Renal cortical epithelial cell (primary cell): Measurements from ENCODE around the gene PPM1M. TPM values are rescaled to one million over a fixed set of nuclear protein-coding genes. Genes with fewer than 3 reads are reported as not detected.
"Not testable (repeated sequence)": the region's sequence is repeated elsewhere in the genome, so short reads cannot be mapped to it uniquely, and the experiment has no call there.

ENCODE experiments used
- DNase-seq: peaks from one replicate; pipeline ENCODE4 v3.0.0-alpha.2; 2011; ENCODE audit warnings: low read depth
- total RNA-seq: library from RNA; depleted of rRNA; stranded (reverse); fragments of >200 nt; gene quantifications from 2 replicates; pipeline ENCODE4 v1.2.3, GENCODE V29; 2014

PPM1M gene
- total RNA-seq, 1 donor from 2014 or later = 18.3 TPM

DNA sequence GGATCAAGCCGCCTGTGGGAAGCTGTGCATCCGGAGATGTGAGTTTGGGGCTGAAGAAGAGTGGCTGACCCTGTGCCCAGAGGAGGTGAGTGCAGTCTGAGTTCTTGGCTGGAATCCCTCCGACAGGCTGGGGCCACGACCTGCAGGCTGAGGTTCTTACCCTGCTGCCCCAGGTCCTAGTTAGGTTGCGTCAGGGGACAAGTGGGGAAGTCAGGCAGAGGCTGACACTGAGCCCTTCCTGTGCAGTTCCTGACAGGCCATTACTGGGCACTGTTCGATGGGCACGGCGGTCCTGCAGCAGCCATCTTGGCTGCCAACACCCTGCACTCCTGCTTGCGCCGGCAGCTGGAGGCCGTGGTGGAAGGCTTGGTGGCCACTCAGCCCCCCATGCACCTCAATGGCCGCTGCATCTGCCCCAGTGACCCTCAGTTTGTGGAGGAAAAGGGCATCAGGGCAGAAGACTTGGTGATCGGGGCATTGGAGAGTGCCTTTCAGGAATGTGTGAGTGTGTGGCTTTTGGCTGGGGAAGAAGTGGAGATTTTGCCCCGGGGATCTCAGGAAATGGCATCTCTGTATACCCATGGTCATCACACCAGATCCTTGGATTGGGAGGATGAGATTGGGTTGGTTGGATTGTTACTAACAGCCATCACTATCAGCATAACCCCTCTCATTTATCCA, 1.3 kb downstream of the PPM1M start:
- DNase-seq = no peak

DNA sequence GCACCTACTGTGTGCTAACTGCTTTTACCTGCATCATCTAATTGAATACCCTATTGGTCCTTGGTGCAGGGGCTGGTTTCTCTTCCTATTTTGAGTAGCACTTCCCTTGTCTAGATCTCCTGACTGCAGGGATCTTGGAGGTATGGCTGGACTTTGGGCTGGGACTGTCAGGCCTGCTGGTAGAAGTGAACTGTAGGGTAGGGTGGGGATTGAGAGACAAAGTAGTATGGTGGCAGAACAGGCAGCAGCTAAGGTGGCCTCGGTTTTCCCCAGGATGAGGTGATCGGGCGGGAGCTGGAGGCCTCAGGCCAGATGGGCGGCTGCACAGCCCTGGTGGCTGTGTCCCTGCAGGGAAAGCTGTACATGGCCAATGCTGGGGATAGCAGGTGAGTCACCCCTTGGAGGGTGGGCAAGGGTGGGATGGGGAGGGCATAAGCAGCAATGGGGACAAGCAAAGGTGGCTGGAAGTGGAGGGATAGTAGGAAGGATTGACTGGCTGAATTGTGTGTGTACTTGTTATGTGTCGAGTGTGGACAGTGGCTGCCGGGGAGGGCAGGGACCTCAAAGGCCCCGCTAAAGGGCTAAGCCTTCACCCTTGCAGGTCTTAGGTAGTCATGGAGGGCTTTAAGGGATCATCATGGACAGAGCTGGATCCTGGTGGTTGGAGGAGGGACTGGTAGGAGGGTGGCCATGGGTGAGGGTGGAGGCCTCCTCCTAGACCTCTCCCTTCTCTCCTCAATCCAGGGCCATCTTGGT, 2.0 kb downstream of the PPM1M start:
- DNase-seq = no peak

DNA sequence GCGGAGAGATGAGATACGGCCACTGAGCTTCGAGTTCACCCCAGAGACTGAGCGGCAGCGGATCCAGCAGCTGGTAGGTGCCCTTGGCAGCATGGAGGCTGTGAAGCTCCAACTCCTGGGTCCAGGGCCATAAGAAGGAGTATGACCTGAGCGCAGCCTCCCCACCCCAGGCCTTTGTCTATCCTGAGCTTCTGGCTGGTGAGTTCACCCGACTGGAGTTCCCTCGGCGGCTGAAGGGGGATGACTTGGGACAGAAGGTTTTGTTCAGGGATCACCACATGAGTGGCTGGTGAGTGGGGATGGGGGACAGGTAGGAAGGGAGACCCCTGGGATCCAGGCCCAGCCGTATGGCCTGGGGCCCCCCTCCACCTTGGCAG, 2.6 kb downstream of the PPM1M start:
- DNase-seq = no peak

DNA sequence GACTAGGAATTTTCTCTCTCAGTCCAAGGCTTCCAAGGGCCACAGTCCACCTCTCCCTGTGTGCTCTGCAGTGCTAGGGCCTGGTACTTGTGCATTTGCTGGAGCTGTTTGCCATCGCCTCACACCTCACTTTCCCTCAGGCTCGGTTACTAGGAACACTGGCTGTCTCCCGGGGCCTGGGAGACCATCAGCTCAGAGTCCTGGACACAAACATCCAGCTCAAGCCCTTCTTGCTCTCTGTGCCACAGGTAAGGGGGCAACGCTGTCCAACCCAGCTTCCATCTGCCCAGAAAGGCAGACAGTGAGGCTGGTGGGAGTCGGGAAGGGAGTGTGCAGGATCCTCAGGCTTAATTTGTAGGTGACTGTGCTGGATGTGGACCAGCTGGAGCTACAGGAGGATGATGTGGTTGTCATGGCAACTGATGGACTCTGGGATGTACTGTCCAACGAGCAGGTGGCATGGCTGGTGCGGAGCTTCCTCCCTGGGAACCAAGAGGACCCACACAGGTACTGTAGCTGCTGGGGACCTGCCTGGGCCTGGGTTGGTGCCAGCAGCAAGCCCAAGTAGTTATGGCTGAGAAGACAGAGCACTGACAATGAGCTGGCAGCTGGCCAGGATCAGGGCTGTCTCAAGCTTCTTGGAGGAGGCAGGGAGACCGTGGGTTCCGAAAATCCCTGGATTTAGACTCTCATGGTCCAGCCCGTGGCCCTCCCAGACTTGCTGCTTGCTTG, 3.4 kb downstream of the PPM1M start:
- peak; percentile 33 for DNase-seq

- DNase-seq = no peak
Measured at GRCh38 chr3:52249683-52250082, 4.1 kb downstream of the PPM1M start.

GRCh38 chr3:52250122-52250521, 4.6 kb downstream of the PPM1M start:
- DNase-seq = no peak

DNA sequence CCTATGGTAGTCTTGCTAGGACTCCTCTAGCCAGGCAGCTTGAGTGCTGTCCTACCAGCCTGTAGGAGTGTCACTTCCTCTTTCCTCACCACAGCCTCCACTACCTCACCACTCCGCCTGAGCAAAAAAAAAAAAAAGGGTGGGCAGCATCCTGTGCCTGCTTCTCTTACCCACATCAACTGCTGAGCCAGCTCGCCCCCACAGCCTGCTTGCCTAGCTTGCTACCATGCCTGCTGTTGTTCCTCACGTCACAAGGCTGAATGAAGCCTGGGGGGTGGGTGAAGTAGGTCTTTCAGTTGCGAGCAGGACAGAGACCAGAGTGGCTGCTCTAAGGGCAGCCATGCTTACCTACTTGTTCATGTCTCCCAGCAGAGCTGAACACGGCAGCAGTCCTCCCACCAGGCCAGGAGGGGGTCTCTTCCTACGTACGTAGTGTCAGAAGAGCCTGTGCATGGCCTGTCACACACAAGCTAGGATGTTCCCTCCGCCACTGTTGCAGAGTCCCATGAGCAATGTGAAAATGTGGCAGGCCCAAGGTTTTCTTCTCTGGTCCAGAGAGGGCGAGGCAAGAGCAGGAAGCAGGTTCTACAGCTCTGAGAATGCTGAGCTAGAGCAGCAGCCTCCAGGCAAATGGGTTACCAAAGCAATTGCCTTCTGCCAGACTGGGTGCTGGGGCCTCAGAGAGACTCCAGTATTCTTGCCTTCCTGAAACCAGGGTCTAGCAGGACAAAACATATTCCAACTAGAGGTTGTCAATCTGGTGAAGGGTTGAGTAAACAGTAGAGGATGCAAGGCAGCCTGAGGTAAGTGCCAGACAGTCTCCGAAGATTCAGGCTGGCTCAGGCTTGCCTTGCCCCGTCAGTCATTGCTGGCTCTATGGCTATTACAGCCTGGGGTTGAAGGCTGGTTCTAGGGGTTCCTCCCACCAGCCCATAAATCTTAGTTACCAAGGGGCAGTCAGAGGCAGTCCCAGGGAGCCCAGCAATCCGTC, 8.1 kb downstream of the PPM1M start:
- no peak for DNase-seq

DNA sequence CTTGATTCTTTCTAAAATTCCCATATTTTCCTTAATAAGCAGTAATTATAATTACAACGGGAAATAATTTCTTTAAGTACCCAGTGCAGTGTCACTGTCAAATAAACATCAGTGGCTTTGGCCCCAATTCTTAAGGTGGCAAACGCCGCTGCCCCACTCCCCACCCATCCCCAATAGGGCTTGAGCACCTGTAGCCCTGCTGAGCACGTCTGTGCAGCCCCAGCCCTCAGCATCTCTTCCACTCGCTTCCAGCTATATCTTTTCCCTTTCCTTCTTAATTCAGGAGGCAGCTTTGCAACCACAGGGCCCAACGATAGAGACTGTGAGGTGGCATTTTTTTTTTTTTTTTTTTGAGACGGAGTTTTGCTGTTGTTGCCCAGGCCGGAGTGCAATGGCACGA, 9.0 kb downstream of the PPM1M start:
- DNase-seq = no peak

GRCh38 chr3:52256159-52256558, 10.6 kb downstream of the PPM1M start:
- DNase-seq = no peak

- no peak for DNase-seq
Measured at GRCh38 chr3:52256622-52257021, 11.1 kb downstream of the PPM1M start.

- no peak for DNase-seq
Measured at GRCh38 chr3:52257911-52258310, 12.4 kb downstream of the PPM1M start.

DNA sequence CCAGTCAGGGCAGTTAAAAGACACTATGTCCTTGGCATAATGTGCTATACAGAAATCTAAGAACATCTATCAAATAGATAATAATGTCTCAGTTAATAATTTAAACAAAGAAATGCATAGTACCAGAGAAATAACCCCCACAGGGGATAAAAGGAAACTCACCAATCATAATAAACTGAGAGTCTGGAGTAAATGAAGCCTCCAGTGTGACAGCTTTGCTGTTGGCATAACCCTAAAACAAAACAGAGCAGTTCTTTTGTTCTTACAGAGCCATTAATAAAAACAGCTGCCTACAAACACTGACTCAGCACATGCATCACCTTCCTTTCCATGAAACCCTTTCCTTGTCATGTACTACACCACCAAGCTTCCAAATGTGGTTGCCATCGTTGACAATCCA, 13.5 kb downstream of the PPM1M start:
- peak; percentile 52 for DNase-seq

DNA sequence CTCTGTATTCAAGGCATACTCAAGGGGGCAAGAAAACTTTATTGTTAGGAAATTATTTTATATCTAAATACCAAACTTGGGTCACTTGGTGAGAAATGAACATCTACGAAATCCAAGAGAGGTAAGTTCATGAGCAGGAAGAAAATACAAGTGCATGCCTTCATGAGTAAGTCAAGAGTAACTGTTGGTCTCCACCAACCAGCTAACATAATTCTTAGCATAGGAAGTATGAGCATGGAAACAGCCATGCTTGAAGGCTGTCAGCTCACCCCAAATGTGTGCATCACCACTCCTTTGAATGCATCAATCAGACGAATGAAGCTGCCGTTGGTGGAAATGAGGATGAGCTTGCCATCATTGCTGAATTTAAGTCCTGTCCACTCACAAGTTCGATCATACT, 13.9 kb downstream of the PPM1M start:
- no peak for DNase-seq

DNA sequence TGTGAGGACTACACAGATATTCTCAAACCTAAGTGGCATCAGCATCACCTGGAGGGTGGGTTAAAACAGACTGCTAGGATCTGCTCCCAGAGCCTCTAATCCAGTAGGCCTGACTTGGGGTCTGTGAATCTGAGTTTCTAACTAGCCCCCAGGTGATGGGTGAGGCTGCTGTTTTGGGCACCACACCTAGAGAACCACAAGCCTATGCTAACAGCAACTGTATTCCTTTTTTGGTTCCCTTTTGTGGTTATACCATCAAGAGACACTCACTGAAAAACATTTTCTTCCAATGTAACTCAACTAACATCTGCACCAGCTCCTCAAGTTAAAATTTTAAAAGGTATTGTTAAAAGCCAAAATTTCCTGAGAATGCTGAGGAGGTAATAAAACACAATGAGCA, 16.9 kb downstream of the PPM1M start:
- DNase-seq = no peak

DNA sequence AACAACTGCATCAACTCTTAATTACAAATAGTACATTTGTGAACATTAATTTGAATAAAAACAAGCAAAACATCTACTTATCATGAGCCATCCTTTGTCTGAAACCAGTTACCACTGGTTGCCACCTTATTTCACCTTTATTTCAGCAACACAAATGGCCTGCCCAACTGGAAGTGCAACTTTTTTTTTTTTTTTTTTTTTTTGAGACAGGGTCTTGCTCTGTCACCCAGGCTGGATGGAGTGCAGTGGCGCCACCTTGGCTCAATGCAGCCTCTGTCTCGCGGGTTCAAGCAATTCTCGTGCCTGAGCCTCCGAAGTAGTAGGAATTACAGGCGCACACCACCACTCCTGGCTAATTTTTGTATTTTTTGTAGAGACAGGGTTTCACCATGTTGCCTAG, 19.8 kb downstream of the PPM1M start:
- no peak for DNase-seq

GRCh38 chr3:52268036-52268435, 22.5 kb downstream of the PPM1M start:
- no peak for DNase-seq

- DNase-seq = no peak
Measured at GRCh38 chr3:52269776-52270175, 24.2 kb downstream of the PPM1M start.

DNA sequence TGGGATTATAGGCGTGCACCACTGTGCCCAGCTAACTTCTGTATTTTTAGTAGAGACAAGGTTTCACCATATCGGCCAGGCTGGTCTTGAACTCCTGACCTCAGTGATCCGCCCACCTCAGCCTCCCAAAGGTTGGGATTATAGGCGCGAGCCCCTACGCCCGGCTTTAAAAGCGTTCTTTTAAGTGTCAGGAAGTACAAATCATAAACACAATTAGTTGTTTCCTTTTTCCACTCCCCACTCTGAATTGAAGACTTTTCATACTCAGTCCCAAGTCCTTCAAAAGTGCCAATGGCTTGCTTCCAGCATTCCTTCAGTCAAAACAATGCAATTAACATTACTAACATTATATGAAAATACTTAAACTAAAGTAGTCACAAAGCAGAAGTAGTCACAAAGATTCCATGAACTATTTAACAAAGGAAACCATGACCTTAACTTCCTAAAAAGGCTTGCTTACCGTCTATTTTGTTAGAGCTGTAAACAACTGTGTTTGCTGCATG, 24.7 kb downstream of the PPM1M start:
- peak; percentile 51 for DNase-seq

GRCh38 chr3:52272172-52272571, 26.6 kb downstream of the PPM1M start:
- not testable (repeated sequence) for DNase-seq

- DNase-seq = no peak
Measured at GRCh38 chr3:52272831-52273230, 27.3 kb downstream of the PPM1M start.

DNA sequence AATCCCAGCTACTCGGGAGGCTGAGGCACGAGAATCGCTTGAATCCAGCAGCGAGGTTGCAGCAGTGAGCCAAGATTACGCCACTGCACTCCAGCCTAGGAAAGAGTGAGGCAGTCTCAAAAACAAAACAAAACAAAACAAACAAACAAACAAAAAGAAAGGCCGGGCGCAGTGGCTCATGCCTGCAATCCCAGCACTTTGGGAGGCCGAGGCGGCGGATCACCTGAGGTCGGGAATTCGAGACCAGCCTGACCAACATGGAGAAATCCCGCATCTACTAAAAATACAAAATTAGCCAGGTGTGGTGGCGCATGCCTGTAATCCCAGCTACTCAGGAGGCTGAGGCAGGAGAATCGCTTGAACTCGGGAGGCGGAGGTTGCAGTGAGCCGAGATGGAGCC, 29.2 kb downstream of the PPM1M start:
- not testable (repeated sequence) for DNase-seq
